Measurements from ENCODE around the gene SNRNP27. TPM values are rescaled to one million over a fixed set of nuclear protein-coding genes. Genes with fewer than 3 reads are reported as not detected.

Gene SNRNP27
- total RNA-seq, 1 donor from 2014 or later, result 31.8 TPM

DNA sequence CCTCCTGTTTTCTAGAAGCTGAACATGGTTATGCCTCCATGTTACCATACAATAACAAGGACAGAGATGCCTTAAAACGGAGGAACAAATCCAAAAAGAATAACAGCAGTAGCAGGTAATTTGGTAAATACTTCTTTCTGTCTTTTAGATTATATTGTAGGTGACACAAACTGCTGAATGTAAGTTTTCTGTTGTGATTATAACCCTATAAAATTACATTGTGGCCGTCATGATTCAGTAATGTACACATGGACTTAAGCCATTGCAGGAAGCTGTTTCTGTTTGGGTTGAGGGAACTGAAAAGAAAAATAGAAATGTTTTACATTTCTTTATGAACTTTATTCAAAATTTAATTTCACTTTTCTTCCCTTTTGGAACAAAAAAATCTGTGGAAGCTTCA, 22.4 kb downstream of the SNRNP27 start:
- Histone ChIP-seq H3K9ac (ENCODE audit: low read depth in 1 of 3, low read length in 3 of 3) (peak overlapping the region; percentile 44 to 91 (median 86)), H3K27me3 (ENCODE audit: control insufficient read depth in 3 of 3, insufficient read depth in 3 of 3, low read length in 3 of 3) (no peaks in the 10 kb centered on the region), H3K4me3 (ENCODE audit: low read length in 3 of 3) (peak overlapping the region; percentile 72 to 84 (median 82)), H3K4me1 (ENCODE audit: control insufficient read depth in 3 of 3, insufficient read depth in 3 of 3, low read length in 3 of 3) (peaks cover 11 to 22% (median 16%) of the 10 kb centered on the region in 3 donors), H3K9me3 (ENCODE audit: control insufficient read depth in 3 of 3, low read length in 3 of 3) (no peaks in the 10 kb centered on the region), H3K27ac (ENCODE audit: low read depth, low read length) (no peak overlapping the region), H3K36me3 (ENCODE audit: control insufficient read depth in 3 of 3, insufficient read depth in 3 of 3, low read length in 3 of 3) (peaks cover 0 to 18% (median 11%) of the 10 kb centered on the region in 3 donors)

DNA sequence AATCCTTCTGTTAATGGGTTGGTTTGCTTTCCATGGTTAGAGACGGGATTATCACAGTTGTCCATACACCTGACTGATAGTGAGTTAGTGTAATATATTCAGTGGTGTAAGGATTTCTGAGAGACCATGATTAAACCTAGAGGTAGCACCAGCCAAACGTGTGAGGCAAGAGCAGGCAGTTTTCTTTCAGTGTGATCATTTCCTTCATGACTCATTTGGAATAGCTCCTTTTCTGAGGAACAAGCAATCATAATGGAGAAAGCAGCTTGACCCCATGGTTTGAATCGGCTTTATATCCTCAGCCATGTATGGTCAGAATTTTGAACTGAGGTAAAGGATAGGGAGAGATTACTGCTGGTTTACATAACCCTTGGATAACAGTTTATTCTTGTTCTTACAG, 24.1 kb downstream of the SNRNP27 start:
- peaks cover 11 to 22% (median 16%) of the 10 kb centered on the region in 3 donors for H3K4me1 ChIP-seq (ENCODE audit: control insufficient read depth in 3 of 3, insufficient read depth in 3 of 3, low read length in 3 of 3)
- no peak overlapping the region for H3K4me3 ChIP-seq (ENCODE audit: low read length in 3 of 3)
- H3K27me3 ChIP-seq (ENCODE audit: control insufficient read depth in 3 of 3, insufficient read depth in 3 of 3, low read length in 3 of 3), result no peaks in the 10 kb centered on the region
- peaks cover 4 to 28% (median 22%) of the 10 kb centered on the region in 3 donors for H3K36me3 ChIP-seq (ENCODE audit: control insufficient read depth in 3 of 3, insufficient read depth in 3 of 3, low read length in 3 of 3)
- H3K9ac ChIP-seq (ENCODE audit: low read depth in 1 of 3, low read length in 3 of 3), result peak overlapping the region in 1 of 3 donors; percentile 43
- no peaks in the 10 kb centered on the region for H3K9me3 ChIP-seq (ENCODE audit: control insufficient read depth in 3 of 3, low read length in 3 of 3)
- H3K27ac ChIP-seq (ENCODE audit: low read depth, low read length), result peak overlapping the region; percentile 17

DNA sequence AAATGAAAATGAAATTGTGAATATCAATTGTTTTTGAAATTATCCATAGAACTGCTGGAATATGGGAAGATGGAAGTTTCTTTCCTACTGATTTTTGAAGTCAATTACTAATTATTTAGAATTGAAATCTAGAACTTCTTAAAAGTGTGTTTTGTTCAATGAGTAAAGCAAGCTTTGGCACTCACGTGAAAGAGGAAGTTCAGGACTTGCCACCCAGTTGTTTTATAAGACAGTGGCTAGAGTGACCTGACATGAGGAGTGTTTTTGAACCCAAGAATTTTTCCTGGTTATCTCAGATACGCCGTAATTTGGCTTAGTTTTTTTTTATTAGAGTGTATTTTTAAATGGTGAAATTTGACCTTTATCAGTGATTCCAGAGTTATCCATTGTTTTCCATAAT, 24.6 kb downstream of the SNRNP27 start:
- Histone ChIP-seq H3K27ac (ENCODE audit: low read depth, low read length) (peak overlapping the region; percentile 17), H3K4me1 (ENCODE audit: control insufficient read depth in 3 of 3, insufficient read depth in 3 of 3, low read length in 3 of 3) (peaks cover 11 to 22% (median 16%) of the 10 kb centered on the region in 3 donors), H3K4me3 (ENCODE audit: low read length in 3 of 3) (no peak overlapping the region), H3K27me3 (ENCODE audit: control insufficient read depth in 3 of 3, insufficient read depth in 3 of 3, low read length in 3 of 3) (no peaks in the 10 kb centered on the region), H3K9me3 (ENCODE audit: control insufficient read depth in 3 of 3, low read length in 3 of 3) (no peaks in the 10 kb centered on the region), H3K36me3 (ENCODE audit: control insufficient read depth in 3 of 3, insufficient read depth in 3 of 3, low read length in 3 of 3) (peaks cover 4 to 31% (median 27%) of the 10 kb centered on the region in 3 donors), H3K9ac (ENCODE audit: low read depth in 1 of 3, low read length in 3 of 3) (peak overlapping the region in 1 of 3 donors; percentile 43)

DNA sequence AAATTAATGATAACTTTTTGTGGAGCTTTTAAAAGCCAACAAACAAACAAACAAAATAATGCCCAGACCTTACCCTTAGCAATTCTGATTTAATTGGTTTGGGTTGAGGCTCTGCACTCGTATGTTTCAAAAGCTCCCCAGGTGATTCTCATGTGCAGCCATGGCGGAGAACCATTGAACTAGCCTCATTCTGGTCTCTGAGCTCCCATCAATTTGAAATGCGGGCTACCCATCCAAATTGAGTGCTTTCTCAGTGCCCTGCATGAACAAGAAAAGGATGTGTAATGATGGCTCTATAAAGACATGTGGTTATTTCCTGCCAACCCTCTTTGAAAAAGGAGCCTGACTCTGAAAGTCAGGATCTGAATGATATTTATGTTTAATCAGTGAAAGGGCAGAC, 29.4 kb downstream of the SNRNP27 start:
- Histone ChIP-seq H3K9ac (ENCODE audit: low read depth in 1 of 3, low read length in 3 of 3) (no peak overlapping the region), H3K36me3 (ENCODE audit: control insufficient read depth in 3 of 3, insufficient read depth in 3 of 3, low read length in 3 of 3) (peaks cover 4 to 29% (median 26%) of the 10 kb centered on the region in 3 donors), H3K9me3 (ENCODE audit: control insufficient read depth in 3 of 3, low read length in 3 of 3) (no peaks in the 10 kb centered on the region), H3K4me1 (ENCODE audit: control insufficient read depth in 3 of 3, insufficient read depth in 3 of 3, low read length in 3 of 3) (no peaks in the 10 kb centered on the region), H3K4me3 (ENCODE audit: low read length in 3 of 3) (no peak overlapping the region), H3K27ac (ENCODE audit: low read depth, low read length) (no peak overlapping the region), H3K27me3 (ENCODE audit: control insufficient read depth in 3 of 3, insufficient read depth in 3 of 3, low read length in 3 of 3) (no peaks in the 10 kb centered on the region)

DNA sequence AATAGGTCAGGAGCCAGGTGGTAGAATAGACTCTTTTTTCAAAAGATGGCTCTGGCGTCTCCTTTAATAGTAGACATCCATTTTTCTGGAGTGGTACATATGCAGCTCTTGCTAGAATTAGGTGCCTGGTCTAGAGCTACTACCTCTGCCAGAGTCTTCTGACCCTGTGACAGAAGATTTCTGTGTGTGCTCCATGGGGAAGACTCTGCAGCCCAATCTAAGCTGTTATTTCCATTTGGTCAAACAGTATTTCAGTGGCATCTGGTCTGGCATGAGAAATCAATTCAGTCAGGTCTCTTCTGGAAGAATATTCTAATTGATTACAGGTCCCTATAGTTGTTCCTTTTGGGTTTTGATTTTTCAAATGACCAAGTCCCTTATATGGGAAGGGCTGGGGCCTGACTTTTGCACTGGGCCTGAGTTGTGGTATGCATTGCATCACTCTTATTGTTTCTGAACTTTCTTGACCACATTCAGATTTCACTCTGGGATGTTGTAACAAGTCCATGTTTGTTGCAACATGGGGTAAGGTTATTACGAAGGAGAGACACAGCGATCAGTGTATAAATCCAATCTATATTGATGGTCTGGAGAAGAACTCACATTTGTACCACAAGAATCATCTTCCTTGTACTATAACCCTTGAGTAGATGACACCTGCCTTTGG, 33.2 kb downstream of the SNRNP27 start:
- Histone ChIP-seq H3K4me1 (ENCODE audit: control insufficient read depth in 3 of 3, insufficient read depth in 3 of 3, low read length in 3 of 3) (peaks cover 0 to 3% (median 0%) of the 10 kb centered on the region in 3 donors), H3K4me3 (ENCODE audit: low read length in 3 of 3) (no peak overlapping the region), H3K36me3 (ENCODE audit: control insufficient read depth in 3 of 3, insufficient read depth in 3 of 3, low read length in 3 of 3) (peaks cover 0 to 13% (median 10%) of the 10 kb centered on the region in 3 donors), H3K9me3 (ENCODE audit: control insufficient read depth in 3 of 3, low read length in 3 of 3) (no peaks in the 10 kb centered on the region), H3K27ac (ENCODE audit: low read depth, low read length) (no peak overlapping the region), H3K27me3 (ENCODE audit: control insufficient read depth in 3 of 3, insufficient read depth in 3 of 3, low read length in 3 of 3) (no peaks in the 10 kb centered on the region), H3K9ac (ENCODE audit: low read depth in 1 of 3, low read length in 3 of 3) (peak overlapping the region in 1 of 3 donors; percentile 38)

DNA sequence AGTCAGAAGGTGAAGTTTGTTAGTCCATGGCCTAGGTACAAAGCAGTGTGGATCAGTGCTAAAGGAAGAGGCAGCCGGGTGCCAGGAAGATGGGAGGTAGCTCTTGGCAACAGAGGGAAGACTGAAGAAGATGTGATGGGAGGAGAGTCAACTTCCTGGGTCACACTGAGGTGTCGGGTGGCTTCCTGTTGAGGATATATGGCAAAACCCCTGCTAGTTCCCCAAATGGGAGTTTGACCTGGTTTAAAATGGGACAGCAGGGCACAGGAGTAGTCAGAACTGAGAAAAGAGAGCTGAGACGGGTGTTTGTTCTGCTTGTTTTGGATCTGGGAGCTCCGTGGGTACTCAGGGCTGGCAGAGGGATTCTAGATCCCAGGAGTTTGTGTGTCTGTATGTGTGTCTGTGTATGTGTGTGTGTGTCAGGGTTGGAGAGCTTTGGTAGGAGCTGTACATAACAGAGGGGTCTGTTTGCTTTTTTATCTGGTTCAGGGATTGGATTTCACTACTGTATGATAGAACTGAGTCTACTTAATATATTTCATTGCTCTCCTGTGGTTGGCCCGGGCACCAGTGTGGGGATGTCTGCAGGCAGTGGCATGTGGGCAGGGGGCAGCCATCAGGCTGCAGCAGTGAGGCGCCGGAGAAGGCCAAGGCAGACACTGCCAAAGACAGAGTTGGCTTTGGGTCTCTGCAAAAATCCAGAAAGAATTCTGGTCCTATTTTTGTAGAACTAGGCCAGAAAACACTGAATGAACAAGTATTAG, 38.3 kb downstream of the SNRNP27 start:
- Histone ChIP-seq H3K4me3 (ENCODE audit: low read length in 3 of 3) (no peak overlapping the region), H3K9me3 (ENCODE audit: control insufficient read depth in 3 of 3, low read length in 3 of 3) (no peaks in the 10 kb centered on the region), H3K36me3 (ENCODE audit: control insufficient read depth in 3 of 3, insufficient read depth in 3 of 3, low read length in 3 of 3) (peaks cover 15 to 18% (median 17%) of the 10 kb centered on the region in 3 donors), H3K4me1 (ENCODE audit: control insufficient read depth in 3 of 3, insufficient read depth in 3 of 3, low read length in 3 of 3) (peaks cover 10 to 15% (median 10%) of the 10 kb centered on the region in 3 donors), H3K27me3 (ENCODE audit: control insufficient read depth in 3 of 3, insufficient read depth in 3 of 3, low read length in 3 of 3) (no peaks in the 10 kb centered on the region), H3K27ac (ENCODE audit: low read depth, low read length) (no peak overlapping the region), H3K9ac (ENCODE audit: low read depth in 1 of 3, low read length in 3 of 3) (no peak overlapping the region)

DNA sequence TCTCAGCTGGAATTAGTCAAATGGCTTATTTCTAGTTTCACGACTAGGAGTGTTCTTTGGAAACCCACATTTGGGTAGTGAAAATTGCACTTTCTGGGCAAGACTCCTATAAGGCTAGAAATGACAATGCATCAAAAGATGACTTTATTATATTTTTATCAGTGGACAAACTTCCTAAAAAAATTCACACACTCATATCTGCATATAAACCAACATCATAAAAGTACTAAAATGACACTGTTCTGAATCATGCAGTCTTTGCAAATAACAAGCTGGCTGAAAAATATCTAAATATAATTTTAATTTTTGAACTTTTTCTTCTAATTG, 38.8 kb downstream of the SNRNP27 start:
- Histone ChIP-seq H3K4me1 (ENCODE audit: control insufficient read depth in 3 of 3, insufficient read depth in 3 of 3, low read length in 3 of 3) (peaks cover 10 to 15% (median 10%) of the 10 kb centered on the region in 3 donors), H3K4me3 (ENCODE audit: low read length in 3 of 3) (no peak overlapping the region), H3K27me3 (ENCODE audit: control insufficient read depth in 3 of 3, insufficient read depth in 3 of 3, low read length in 3 of 3) (no peaks in the 10 kb centered on the region), H3K27ac (ENCODE audit: low read depth, low read length) (no peak overlapping the region), H3K9me3 (ENCODE audit: control insufficient read depth in 3 of 3, low read length in 3 of 3) (no peaks in the 10 kb centered on the region), H3K36me3 (ENCODE audit: control insufficient read depth in 3 of 3, insufficient read depth in 3 of 3, low read length in 3 of 3) (peaks cover 21 to 24% (median 23%) of the 10 kb centered on the region in 3 donors), H3K9ac (ENCODE audit: low read depth in 1 of 3, low read length in 3 of 3) (no peak overlapping the region)

DNA sequence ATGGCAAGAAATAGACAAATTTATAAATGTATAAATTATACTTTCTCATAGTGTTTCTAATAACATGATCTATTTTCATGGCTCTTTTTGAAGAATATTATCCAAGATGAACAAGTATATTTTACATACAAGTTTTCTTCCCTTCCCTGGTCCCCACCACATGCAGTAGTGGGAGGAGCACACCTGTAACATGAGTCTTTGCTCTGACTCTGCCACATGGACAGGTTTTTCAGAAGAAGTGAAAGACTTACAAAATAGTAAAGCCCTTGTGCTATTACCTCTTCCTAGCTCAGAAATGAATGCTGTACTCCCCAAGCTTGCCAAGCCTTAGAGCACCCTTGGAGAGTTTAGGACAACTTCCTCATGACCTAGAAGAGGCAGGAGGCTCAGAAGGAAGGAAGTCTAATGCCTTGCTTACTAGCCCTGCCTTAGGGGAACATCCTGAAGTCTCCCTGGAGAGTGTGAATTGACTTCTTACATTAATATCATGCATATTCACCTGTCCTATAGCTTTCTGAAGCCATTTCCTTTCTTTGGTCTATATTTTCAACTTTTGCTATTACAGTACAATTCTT, 39.6 kb downstream of the SNRNP27 start:
- Histone ChIP-seq H3K4me1 (ENCODE audit: control insufficient read depth in 3 of 3, insufficient read depth in 3 of 3, low read length in 3 of 3) (peaks cover 10 to 15% (median 10%) of the 10 kb centered on the region in 3 donors), H3K4me3 (ENCODE audit: low read length in 3 of 3) (no peak overlapping the region), H3K9ac (ENCODE audit: low read depth in 1 of 3, low read length in 3 of 3) (no peak overlapping the region), H3K36me3 (ENCODE audit: control insufficient read depth in 3 of 3, insufficient read depth in 3 of 3, low read length in 3 of 3) (peaks cover 27 to 29% (median 29%) of the 10 kb centered on the region in 3 donors), H3K27me3 (ENCODE audit: control insufficient read depth in 3 of 3, insufficient read depth in 3 of 3, low read length in 3 of 3) (no peaks in the 10 kb centered on the region), H3K9me3 (ENCODE audit: control insufficient read depth in 3 of 3, low read length in 3 of 3) (no peaks in the 10 kb centered on the region), H3K27ac (ENCODE audit: low read depth, low read length) (no peak overlapping the region)

DNA sequence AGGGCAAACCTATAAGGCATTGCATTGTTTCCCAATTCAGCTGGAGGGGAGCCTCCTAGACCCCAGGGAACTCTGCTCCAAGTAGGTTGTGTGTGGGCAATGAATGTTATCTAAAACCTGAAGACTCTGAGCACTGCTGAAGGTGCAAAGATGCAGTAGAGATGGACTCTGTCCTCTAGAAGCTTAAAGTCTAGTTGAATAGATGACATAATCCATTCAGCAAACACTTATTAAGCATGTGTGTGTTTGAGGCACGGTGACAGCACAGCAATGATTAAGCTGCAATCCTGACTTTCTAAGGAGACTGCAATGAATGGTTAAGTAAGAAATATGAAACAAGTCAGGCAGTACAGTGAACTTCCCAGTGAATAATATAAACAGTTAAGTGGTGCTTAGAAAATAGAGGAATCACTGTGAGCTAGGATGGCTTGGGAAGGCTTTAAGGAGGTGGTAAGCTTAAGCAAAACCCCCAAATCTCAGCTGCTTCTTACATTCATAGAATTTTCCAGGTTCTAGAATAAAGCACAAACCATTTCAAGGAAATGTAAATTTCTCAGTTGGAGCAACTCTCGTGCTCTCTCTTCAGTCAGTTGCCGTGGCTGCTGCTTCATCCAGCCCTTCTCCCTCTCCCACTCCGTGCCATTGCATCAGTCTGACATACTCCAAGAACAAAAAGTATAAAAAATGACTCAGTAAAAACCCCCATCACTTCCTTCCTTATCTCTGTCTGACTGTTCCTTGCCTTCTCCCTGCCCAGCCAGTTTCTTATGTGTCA, 40.3 kb downstream of the SNRNP27 start:
- Histone ChIP-seq H3K27ac (ENCODE audit: low read depth, low read length) (no peak overlapping the region), H3K36me3 (ENCODE audit: control insufficient read depth in 3 of 3, insufficient read depth in 3 of 3, low read length in 3 of 3) (peaks cover 27 to 36% (median 36%) of the 10 kb centered on the region in 3 donors), H3K4me1 (ENCODE audit: control insufficient read depth in 3 of 3, insufficient read depth in 3 of 3, low read length in 3 of 3) (peaks cover 10 to 15% (median 10%) of the 10 kb centered on the region in 3 donors), H3K9me3 (ENCODE audit: control insufficient read depth in 3 of 3, low read length in 3 of 3) (no peaks in the 10 kb centered on the region), H3K4me3 (ENCODE audit: low read length in 3 of 3) (no peak overlapping the region), H3K9ac (ENCODE audit: low read depth in 1 of 3, low read length in 3 of 3) (no peak overlapping the region), H3K27me3 (ENCODE audit: control insufficient read depth in 3 of 3, insufficient read depth in 3 of 3, low read length in 3 of 3) (no peaks in the 10 kb centered on the region)

Measured in skeletal muscle tissue (tissue), 4 donors.